Body of pancreas (tissue), 4 donors: Measurements from ENCODE around the gene ZMYND11.

Experiments
- POLR2A ChIP-seq, 3 donors: fragments of 450-650 bp; IDR thresholded peaks; one replicate each; pipeline ENCODE4 v1.6.1; 2016; ENCODE audit warnings: antibody characterized with exemption in 3 of 3, mild to moderate bottlenecking in 2 of 3
- TF ChIP-seq, protein P1 (sequence below), 7 experiments: fragments of 450-650 bp in 4 of 7; fragments of 200-600 bp in 3 of 7; sonication (generic) in 3 of 7; IDR thresholded peaks; one replicate each; pipeline ENCODE4 v1.5.1; 2016 to 2019; ENCODE audit warnings: antibody characterized with exemption in 7 of 7

- TF ChIP-seq, protein P1, sequence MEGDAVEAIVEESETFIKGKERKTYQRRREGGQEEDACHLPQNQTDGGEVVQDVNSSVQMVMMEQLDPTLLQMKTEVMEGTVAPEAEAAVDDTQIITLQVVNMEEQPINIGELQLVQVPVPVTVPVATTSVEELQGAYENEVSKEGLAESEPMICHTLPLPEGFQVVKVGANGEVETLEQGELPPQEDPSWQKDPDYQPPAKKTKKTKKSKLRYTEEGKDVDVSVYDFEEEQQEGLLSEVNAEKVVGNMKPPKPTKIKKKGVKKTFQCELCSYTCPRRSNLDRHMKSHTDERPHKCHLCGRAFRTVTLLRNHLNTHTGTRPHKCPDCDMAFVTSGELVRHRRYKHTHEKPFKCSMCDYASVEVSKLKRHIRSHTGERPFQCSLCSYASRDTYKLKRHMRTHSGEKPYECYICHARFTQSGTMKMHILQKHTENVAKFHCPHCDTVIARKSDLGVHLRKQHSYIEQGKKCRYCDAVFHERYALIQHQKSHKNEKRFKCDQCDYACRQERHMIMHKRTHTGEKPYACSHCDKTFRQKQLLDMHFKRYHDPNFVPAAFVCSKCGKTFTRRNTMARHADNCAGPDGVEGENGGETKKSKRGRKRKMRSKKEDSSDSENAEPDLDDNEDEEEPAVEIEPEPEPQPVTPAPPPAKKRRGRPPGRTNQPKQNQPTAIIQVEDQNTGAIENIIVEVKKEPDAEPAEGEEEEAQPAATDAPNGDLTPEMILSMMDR (IDR thresholded peaks at IDR 0.05), result no peak
- no peak for TF ChIP-seq POLR2A (IDR thresholded peaks at IDR 0.05)
These were observed 151.9 kb downstream of the ZMYND11 start for GRCh38 chr10:287026-287709.
